Ishikawa (cell line): ENCODE results near the gene CDH20.

ENCODE experiments used
- CEBPB ChIP-seq: IDR thresholded peaks from 2 replicates; pipeline ENCODE4 v1.6.1; 2012
- CREB1 ChIP-seq: IDR thresholded peaks from 2 replicates; pipeline ENCODE4 v1.6.1; 2012; ENCODE audit warnings: low read depth
- EGR1 ChIP-seq: IDR thresholded peaks from 2 replicates; pipeline ENCODE4 v1.6.1; 2012
- EP300 ChIP-seq: IDR thresholded peaks from 2 replicates; pipeline ENCODE4 v1.6.1; 2012; ENCODE audit warnings: borderline replicate concordance
- FOXM1 ChIP-seq: IDR thresholded peaks from 2 replicates; pipeline ENCODE4 v1.6.1; 2012; ENCODE audit warnings: low read depth, borderline replicate concordance
- MAX ChIP-seq: IDR thresholded peaks from 2 replicates; pipeline ENCODE4 v1.6.1; 2012
- NFIC ChIP-seq: IDR thresholded peaks from 2 replicates; pipeline ENCODE4 v1.6.1; 2012
- RAD21 ChIP-seq: IDR thresholded peaks from 2 replicates; pipeline ENCODE4 v1.6.1; 2012; ENCODE audit warnings: low read depth
- REST ChIP-seq: IDR thresholded peaks from 2 replicates; pipeline ENCODE4 v1.6.1; 2012; ENCODE audit warnings: low read depth, mild to moderate bottlenecking
- TAF1 ChIP-seq: IDR thresholded peaks from 2 replicates; pipeline ENCODE4 v1.6.1; 2012; ENCODE audit warnings: low read depth, mild to moderate bottlenecking
- TCF12 ChIP-seq: IDR thresholded peaks from 2 replicates; pipeline ENCODE4 v1.6.1; 2012; ENCODE audit warnings: low read depth
- TEAD4 ChIP-seq: IDR thresholded peaks from 2 replicates; pipeline ENCODE4 v1.6.1; 2012
- YY1 ChIP-seq: IDR thresholded peaks from 2 replicates; pipeline ENCODE4 v1.6.1; 2012; ENCODE audit warnings: low read depth
- ZBTB7A ChIP-seq: IDR thresholded peaks from 2 replicates; pipeline ENCODE4 v1.6.1; 2012; ENCODE audit warnings: low read depth
- TF ChIP-seq, protein P1 (sequence below): IDR thresholded peaks from 2 replicates; pipeline ENCODE4 v1.6.1; 2012

CDH20 gene

GRCh38 chr18:61333271-61333745 is at the start of gene CDH20:
Gene CDH20 (plus strand): TSS chr18:61333430.
- TF ChIP-seq, protein P1, sequence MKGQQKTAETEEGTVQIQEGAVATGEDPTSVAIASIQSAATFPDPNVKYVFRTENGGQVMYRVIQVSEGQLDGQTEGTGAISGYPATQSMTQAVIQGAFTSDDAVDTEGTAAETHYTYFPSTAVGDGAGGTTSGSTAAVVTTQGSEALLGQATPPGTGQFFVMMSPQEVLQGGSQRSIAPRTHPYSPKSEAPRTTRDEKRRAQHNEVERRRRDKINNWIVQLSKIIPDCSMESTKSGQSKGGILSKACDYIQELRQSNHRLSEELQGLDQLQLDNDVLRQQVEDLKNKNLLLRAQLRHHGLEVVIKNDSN, result no peak
- no peak for TF ChIP-seq TEAD4
- no peak for TF ChIP-seq TAF1
- no peak for TF ChIP-seq CEBPB
- TF ChIP-seq RAD21, result no peak
- TF ChIP-seq EP300, result no peak
- TF ChIP-seq YY1, result no peak
- no peak for TF ChIP-seq ZBTB7A
- TF ChIP-seq EGR1, result no peak
- TF ChIP-seq TCF12, result no peak
- TF ChIP-seq NFIC, result no peak
- no peak for TF ChIP-seq MAX
- no peak for TF ChIP-seq FOXM1
- no peak for TF ChIP-seq CREB1
- no peak for TF ChIP-seq REST

DNA sequence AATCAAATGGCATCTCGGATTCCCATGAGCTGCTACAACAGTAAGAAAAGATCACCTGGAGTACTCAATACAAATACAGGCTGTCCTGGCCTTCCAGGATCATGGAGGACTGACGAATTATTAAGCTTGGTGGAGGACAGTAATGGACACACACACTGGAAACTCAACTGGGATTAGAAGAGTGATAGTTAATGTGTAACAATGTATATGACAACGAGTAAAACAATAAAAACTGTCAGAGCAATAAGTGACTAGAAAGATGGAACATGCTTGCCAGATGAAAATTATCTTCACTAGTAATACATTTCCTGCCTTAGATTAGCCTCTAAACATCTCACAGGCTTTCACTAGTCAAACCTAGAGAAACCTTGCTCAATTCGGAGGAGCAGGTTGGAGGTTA is 49.2 kb upstream of the CDH20 start:
- TF ChIP-seq TAF1, result no peak
- no peak for TF ChIP-seq ZBTB7A
- no peak for TF ChIP-seq EP300
- TF ChIP-seq YY1, result no peak
- TF ChIP-seq EGR1, result no peak
- TF ChIP-seq NFIC, result no peak
- no peak for TF ChIP-seq TEAD4
- no peak for TF ChIP-seq CEBPB
- TF ChIP-seq CREB1, result no peak
- TF ChIP-seq, protein P1, result no peak
- TF ChIP-seq TCF12, result no peak
- TF ChIP-seq FOXM1, result no peak
- no peak for TF ChIP-seq MAX
- no peak for TF ChIP-seq REST
- TF ChIP-seq RAD21, result no peak

DNA sequence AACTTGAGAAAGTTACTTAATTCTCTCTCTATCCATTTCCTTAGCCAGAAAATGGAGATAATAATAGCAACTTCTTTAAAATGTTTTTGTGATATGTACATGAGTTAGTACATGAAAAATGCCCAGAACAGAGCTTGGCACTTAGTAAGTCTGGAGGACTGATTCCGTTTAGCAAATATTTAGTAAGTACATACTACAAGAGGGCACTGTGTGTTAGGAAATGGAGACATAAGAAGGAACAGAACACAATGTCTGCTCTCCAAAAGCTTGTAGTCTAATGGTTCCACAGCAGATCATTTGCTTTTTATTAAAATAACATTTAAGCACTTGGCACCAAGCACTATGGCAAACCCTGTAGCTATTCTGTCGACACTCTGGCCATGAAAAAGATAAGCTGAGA is 47.5 kb upstream of the CDH20 start:
- no peak for TF ChIP-seq TCF12
- TF ChIP-seq, protein P1, result no peak
- no peak for TF ChIP-seq EGR1
- no peak for TF ChIP-seq MAX
- no peak for TF ChIP-seq CEBPB
- TF ChIP-seq REST, result no peak
- no peak for TF ChIP-seq RAD21
- no peak for TF ChIP-seq YY1
- no peak for TF ChIP-seq CREB1
- no peak for TF ChIP-seq NFIC
- no peak for TF ChIP-seq EP300
- TF ChIP-seq ZBTB7A, result no peak
- TF ChIP-seq TEAD4, result no peak

GRCh38 chr18:61286867-61287266 is 46.4 kb upstream of the CDH20 start:
- TF ChIP-seq RAD21 (no peak), NFIC (no peak)
